B cell (primary cell): ENCODE data around the gene MAGEB4. TPM values are rescaled to one million over a fixed set of nuclear protein-coding genes. Genes with fewer than 3 reads are reported as not detected.

Source experiments
- ATAC-seq: fragments of 200-7000 bp; cut with Tn5 transposase; one replicate; pipeline ENCODE4 v1.10.0; 2021; ENCODE audit warnings: low read depth, mild to moderate bottlenecking, moderate number of reproducible peaks, moderate library complexity
- CTCF ChIA-PET: fragments of 350-600 bp; sonication (Branson Sonifier 250); formaldehyde crosslinking; loops from one replicate; lab custom pipeline; 2021; ENCODE audit warnings: antibody characterized with exemption, inconsistent platforms; lab: Charles Lee
- POLR2A ChIA-PET: fragments of 350-600 bp; sonication (Branson Sonifier 250); formaldehyde crosslinking; loops from one replicate; lab custom pipeline; 2021; ENCODE audit warnings: antibody characterized with exemption; lab: Charles Lee
- DNase-seq: peaks from one replicate; pipeline ENCODE4 v3.0.0; 2013
- H2AFZ ChIP-seq: 2 replicates; pipeline ENCODE4 v1.6.1; 2012; ENCODE audit warnings: mild to moderate bottlenecking, low read depth, low read length; ENCODE audit not compliant: insufficient read depth, poor library complexity, severe bottlenecking
- H3K27ac ChIP-seq, 2 donors: 1 replicate in 1 of 2; 2 replicates in 1 of 2; pipeline ENCODE4 v1.5.1; 2012 to 2013; ENCODE audit warnings: low read length in 2 of 2, mild to moderate bottlenecking in 2 of 2, moderate library complexity in 1 of 2
- H3K27me3 ChIP-seq, 4 experiments: fragments of 200-600 bp in 1 of 4; sonication (generic) in 1 of 4; replicated peaks in 1 of 4; 1 replicate in 2 of 4; 2 replicates in 2 of 4; pipeline versions ENCODE4 v1.6.1 to v1.7.0; 2013 to 2016; ENCODE audit warnings: low read length in 3 of 4, mild to moderate bottlenecking in 2 of 4, mixed read lengths in 1 of 4, moderate library complexity in 1 of 4; ENCODE audit not compliant: insufficient read depth in 4 of 4, control insufficient read depth in 3 of 4; ENCODE audit errors: control extremely low read depth in 1 of 4
- H3K36me3 ChIP-seq, 2 experiments: replicated peaks in 1 of 2; 1 replicate in 1 of 2; 2 replicates in 1 of 2; pipeline versions ENCODE4 v1.6.1 to v1.7.1; 2013; ENCODE audit warnings: low read length in 1 of 2; ENCODE audit not compliant: insufficient read depth in 2 of 2, control insufficient read depth in 1 of 2; ENCODE audit errors: control extremely low read depth in 1 of 2, extremely low read depth in 1 of 2
- H3K4me1 ChIP-seq, 2 donors: fragments of 200-600 bp in 1 of 2; sonication (generic) in 1 of 2; 1 replicate in 1 of 2; 2 replicates in 1 of 2; pipeline versions ENCODE4 v1.5.1 to v1.6.1; 2013 to 2017; ENCODE audit warnings: low read length in 2 of 2; ENCODE audit not compliant: control insufficient read depth in 2 of 2, insufficient read depth in 2 of 2
- H3K4me2 ChIP-seq: replicated peaks from 2 replicates; pipeline ENCODE3; 2012; ENCODE audit warnings: mild to moderate bottlenecking, low read depth, low read length; ENCODE audit not compliant: poor library complexity, severe bottlenecking
- H3K4me3 ChIP-seq, 5 experiments: fragments of 200-600 bp in 1 of 5; sonication (generic) in 1 of 5; 1 replicate in 3 of 5; 2 replicates in 2 of 5; pipeline versions ENCODE4 v1.5.1 to v1.7.0; 2011 to 2016; ENCODE audit warnings: low read length in 4 of 5, mild to moderate bottlenecking in 4 of 5, low read depth in 2 of 5, control low read depth in 1 of 5, moderate library complexity in 1 of 5; ENCODE audit not compliant: insufficient read depth in 1 of 5; ENCODE audit errors: control extremely low read depth in 1 of 5, extremely low read depth in 1 of 5
- H3K79me2 ChIP-seq: fragments of 200-600 bp; sonication (generic); one replicate; pipeline ENCODE4 v1.6.0; 2016; ENCODE audit warnings: low read length; ENCODE audit not compliant: control insufficient read depth, insufficient read depth
- H3K9ac ChIP-seq: fragments of 200-600 bp; sonication (generic); 2 replicates; pipeline ENCODE4 v1.6.1; 2017; ENCODE audit warnings: mild to moderate bottlenecking, low read length, moderate library complexity
- H3K9me3 ChIP-seq, 3 donors: one replicate each; pipeline versions ENCODE4 v1.6.1 to v1.7.1; 2013; ENCODE audit warnings: low read length in 2 of 3; ENCODE audit not compliant: control insufficient read depth in 2 of 3, insufficient read depth in 1 of 3; ENCODE audit errors: control extremely low read depth in 1 of 3
- H4K20me1 ChIP-seq: 2 replicates; pipeline ENCODE4 v1.6.0; 2012; ENCODE audit warnings: mild to moderate bottlenecking, low read length; ENCODE audit not compliant: insufficient read depth, control insufficient read depth, poor library complexity, severe bottlenecking
- H3K27ac Mint-ChIP-seq: one replicate; pipeline ENCODE4 v1.8.0; 2021; ENCODE audit warnings: mixed read lengths
- H3K27me3 Mint-ChIP-seq: one replicate; pipeline ENCODE4 v1.8.0; 2021; ENCODE audit warnings: mixed read lengths
- H3K4me1 Mint-ChIP-seq: one replicate; pipeline ENCODE4 v1.8.0; 2021; ENCODE audit warnings: mixed read lengths
- H3K4me3 Mint-ChIP-seq: one replicate; pipeline ENCODE4 v1.8.0; 2021; ENCODE audit warnings: mixed read lengths
- H3K9me3 Mint-ChIP-seq: one replicate; pipeline ENCODE4 v1.8.0; 2022; ENCODE audit warnings: mixed read lengths; ENCODE audit not compliant: insufficient read depth
- EZH2 ChIP-seq: IDR thresholded peaks from 2 replicates; pipeline ENCODE4 v1.6.1; 2012; ENCODE audit warnings: borderline replicate concordance, low read depth, mild to moderate bottlenecking, moderate library complexity, low read length; ENCODE audit not compliant: insufficient read depth, poor library complexity, severe bottlenecking
- WGBS: methylation state at CpG from one replicate; pipeline ENCODE4 v1.1.5; 2013; ENCODE audit warnings: missing lambda C conversion rate; ENCODE audit not compliant: insufficient coverage; 5-methylcytosine and 5-hydroxymethylcytosine counted together
- intact Hi-C: fragments of 100-400 bp; cut with micrococcal nuclease; formaldehyde crosslinking; loops from one replicate; pipeline ENCODE4 v1.10.0; 2022
- polyA plus RNA-seq: library from polyadenylated mRNA; depleted of rRNA; stranded (reverse); fragments of >200 nt; gene quantifications from 2 replicates; pipeline ENCODE4 v1.2.3, GENCODE V29; 2012
- total RNA-seq, 2 donors: library from RNA; stranded (reverse); fragments of 120-200 nt in 1 of 2; gene quantifications; 1 replicate in 1 of 2; 2 replicates in 1 of 2; pipeline versions ENCODE4 v1.2.3 to v1.2.4, GENCODE V29; 2013 to 2022
- TF ChIP-seq, protein P1 (sequence below): fragments of 200-600 bp; IDR thresholded peaks from one replicate; pipeline ENCODE4 v1.8.0; 2022; ENCODE audit warnings: antibody characterized with exemption, mild to moderate bottlenecking

MAGEB4 gene
- total and polyA plus RNA-seq, 2 donors (not counting 1 experiment from before 2014, with no cell fraction given), result not detected

DNA sequence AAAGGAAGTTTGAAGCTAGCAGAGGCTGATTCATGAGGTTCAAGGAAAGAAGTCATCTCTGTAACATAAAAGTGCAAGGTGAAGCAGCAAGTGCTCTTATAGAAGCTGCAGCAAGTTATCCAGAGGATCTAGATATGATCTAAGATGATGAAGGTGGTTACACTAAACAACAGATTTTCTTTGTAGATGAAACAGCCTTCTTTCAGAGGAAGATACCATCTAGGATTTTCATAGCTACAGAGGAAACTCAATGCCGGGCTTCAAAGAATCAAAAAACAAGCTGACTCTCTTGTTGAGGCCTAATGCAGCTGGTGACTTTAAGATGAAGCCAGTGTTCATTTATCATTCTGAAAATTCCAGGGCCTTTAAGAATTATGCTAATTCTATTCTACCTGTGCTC lies 38.6 kb downstream of the MAGEB4 start:
- ATAC-seq (no peak), DNase-seq (no peak)
- Mint-ChIP-seq H3K4me3 (no peak overlapping the region), H3K27me3 (no peaks in the 10 kb centered on the region), H3K4me1 (no peaks in the 10 kb centered on the region), H3K9me3 (no peaks in the 10 kb centered on the region), H3K27ac (no peak overlapping the region)
- H3K27me3 ChIP-seq, result no peaks in the 10 kb centered on the region
- no peak overlapping the region for H3K4me3 ChIP-seq
- H3K27ac ChIP-seq, result no peak overlapping the region
- H3K36me3 ChIP-seq, result no peaks in the 10 kb centered on the region
- ChIA-PET POLR2A (no interaction called here), CTCF (no interaction called here)
- H3K4me1 ChIP-seq, result no peaks in the 10 kb centered on the region
- no peak overlapping the region for H3K4me2 ChIP-seq
- intact Hi-C loops, result no loop called here
- TF ChIP-seq, protein P1, sequence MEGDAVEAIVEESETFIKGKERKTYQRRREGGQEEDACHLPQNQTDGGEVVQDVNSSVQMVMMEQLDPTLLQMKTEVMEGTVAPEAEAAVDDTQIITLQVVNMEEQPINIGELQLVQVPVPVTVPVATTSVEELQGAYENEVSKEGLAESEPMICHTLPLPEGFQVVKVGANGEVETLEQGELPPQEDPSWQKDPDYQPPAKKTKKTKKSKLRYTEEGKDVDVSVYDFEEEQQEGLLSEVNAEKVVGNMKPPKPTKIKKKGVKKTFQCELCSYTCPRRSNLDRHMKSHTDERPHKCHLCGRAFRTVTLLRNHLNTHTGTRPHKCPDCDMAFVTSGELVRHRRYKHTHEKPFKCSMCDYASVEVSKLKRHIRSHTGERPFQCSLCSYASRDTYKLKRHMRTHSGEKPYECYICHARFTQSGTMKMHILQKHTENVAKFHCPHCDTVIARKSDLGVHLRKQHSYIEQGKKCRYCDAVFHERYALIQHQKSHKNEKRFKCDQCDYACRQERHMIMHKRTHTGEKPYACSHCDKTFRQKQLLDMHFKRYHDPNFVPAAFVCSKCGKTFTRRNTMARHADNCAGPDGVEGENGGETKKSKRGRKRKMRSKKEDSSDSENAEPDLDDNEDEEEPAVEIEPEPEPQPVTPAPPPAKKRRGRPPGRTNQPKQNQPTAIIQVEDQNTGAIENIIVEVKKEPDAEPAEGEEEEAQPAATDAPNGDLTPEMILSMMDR, result no peak
- no peak for TF ChIP-seq EZH2
- no peaks in the 10 kb centered on the region for H4K20me1 ChIP-seq
- no peak overlapping the region for H3K9ac ChIP-seq
- no peaks in the 10 kb centered on the region for H3K79me2 ChIP-seq
- WGBS, result no CpG with 5 or more reads among the region's 1 CpG
- H2AFZ ChIP-seq, result no peak overlapping the region
- H3K9me3 ChIP-seq, result no peaks in the 10 kb centered on the region

- Histone ChIP-seq H4K20me1 (no peaks in the 10 kb centered on the region), H3K4me1 (no peaks in the 10 kb centered on the region), H3K79me2 (no peaks in the 10 kb centered on the region), H2AFZ (no peak overlapping the region), H3K4me2 (no peak overlapping the region), H3K27me3 (no peaks in the 10 kb centered on the region), H3K27ac (no peak overlapping the region), H3K9me3 (no peaks in the 10 kb centered on the region), H3K4me3 (no peak overlapping the region), H3K9ac (no peak overlapping the region), H3K36me3 (no peaks in the 10 kb centered on the region)
- no peak for TF ChIP-seq EZH2
- TF ChIP-seq, protein P1, result no peak
- POLR2A ChIA-PET, result no interaction called here
- CTCF ChIA-PET, result no interaction called here
- Mint-ChIP-seq H3K9me3 (no peaks in the 10 kb centered on the region), H3K27ac (no peak overlapping the region), H3K4me3 (no peak overlapping the region), H3K4me1 (no peaks in the 10 kb centered on the region), H3K27me3 (no peaks in the 10 kb centered on the region)
- DNase-seq (no peak), ATAC-seq (no peak)
- intact Hi-C loops, result no loop called here
Measured at GRCh38 chrX:30282527-30282926, 40.7 kb downstream of the MAGEB4 start.
